HL-60 (cell line): ENCODE measurements around the gene CPNE4.

Experiments
- DNase-seq, 2 experiments: peaks; one replicate each; pipeline ENCODE4 v3.0.0-alpha.2; 2010 to 2020; ENCODE audit warnings: low read depth in 1 of 2, low spot score in 1 of 2
- H3K27ac ChIP-seq: fragments of 250-450 bp; sonication (Bioruptor Pico); replicated peaks from 2 replicates; pipeline ENCODE4 v1.5.1; 2020; ENCODE audit warnings: mild to moderate bottlenecking, moderate library complexity
- H3K27me3 ChIP-seq: fragments of 250-450 bp; sonication (Bioruptor Pico); 2 replicates; pipeline ENCODE4 v1.5.1; 2021; ENCODE audit warnings: mild to moderate bottlenecking, moderate library complexity; ENCODE audit not compliant: insufficient read depth, poor library complexity, severe bottlenecking
- H3K4me3 ChIP-seq: replicated peaks from 2 replicates; pipeline ENCODE4 v1.5.1; 2011; ENCODE audit warnings: mild to moderate bottlenecking, control low read depth, low read length; ENCODE audit not compliant: insufficient read depth
- CTCF ChIP-seq: IDR thresholded peaks from one replicate; pipeline ENCODE4 v1.5.1; 2011; ENCODE audit warnings: low read length, control low read depth, inconsistent platforms; ENCODE audit not compliant: insufficient read depth
- GABPA ChIP-seq: IDR thresholded peaks from 2 replicates; pipeline ENCODE4 v1.6.1; 2012; ENCODE audit warnings: low read depth
- POLR2AphosphoS5 ChIP-seq: IDR thresholded peaks from 2 replicates; pipeline ENCODE4 v1.6.1; 2012; ENCODE audit warnings: low read depth
- REST ChIP-seq: IDR thresholded peaks from 2 replicates; pipeline ENCODE4 v1.6.1; 2012; ENCODE audit warnings: low read depth; ENCODE audit not compliant: insufficient replicate concordance
- SPI1 ChIP-seq: IDR thresholded peaks from 2 replicates; pipeline ENCODE4 v1.6.1; 2012; ENCODE audit warnings: low read depth, mild to moderate bottlenecking, borderline replicate concordance

Gene CPNE4

GRCh38 chr3:131620977-131621376 is 413.8 kb downstream of the CPNE4 start:
- peaks cover 3% of the 10 kb centered on the region for H3K27me3 ChIP-seq
- no peak overlapping the region for H3K27ac ChIP-seq
- no peak for TF ChIP-seq GABPA
- no peak for TF ChIP-seq SPI1
- TF ChIP-seq CTCF = no peak
- TF ChIP-seq POLR2AphosphoS5 = no peak
- no peak for TF ChIP-seq REST
- no peak for DNase-seq
- no peak overlapping the region for H3K4me3 ChIP-seq

- DNase-seq = no peak
- peaks cover 3% of the 10 kb centered on the region for H3K27me3 ChIP-seq
- H3K27ac ChIP-seq = no peak overlapping the region
- H3K4me3 ChIP-seq = no peak overlapping the region
- no peak for TF ChIP-seq SPI1
- TF ChIP-seq GABPA = no peak
- no peak for TF ChIP-seq REST
- TF ChIP-seq CTCF = no peak
- TF ChIP-seq POLR2AphosphoS5 = no peak
These were observed 415.0 kb downstream of the CPNE4 start for GRCh38 chr3:131619821-131620220.

- peaks cover 3% of the 10 kb centered on the region for H3K27me3 ChIP-seq
- H3K4me3 ChIP-seq = no peak overlapping the region
- DNase-seq = no peak
- TF ChIP-seq REST = no peak
- TF ChIP-seq GABPA = no peak
- no peak overlapping the region for H3K27ac ChIP-seq
These were observed 418.1 kb downstream of the CPNE4 start for GRCh38 chr3:131616719-131617118.

GRCh38 chr3:131612745-131613144 is 422.1 kb downstream of the CPNE4 start:
- DNase-seq = no peak
- Histone ChIP-seq H3K27ac (no peak overlapping the region), H3K27me3 (peaks cover 5% of the 10 kb centered on the region), H3K4me3 (no peak overlapping the region)
- no peak for TF ChIP-seq SPI1
- no peak for TF ChIP-seq REST
- TF ChIP-seq POLR2AphosphoS5 = no peak
